ENCODE measurements around the gene TNPO3.
A peak's percentile ranks its signal among the peaks of the same experiment; 100 is the strongest.

Gene TNPO3

GRCh38 chr7:129054438-129055293 lies at the start of gene TNPO3:
TNPO3 (minus strand) TSS chr7:129055111; CDS start chr7:129054770, 341 bp downstream.
- peak within 1 kb of the TSS; percentile 79 for H3K4me3 ChIP-seq (ENCODE audit: severe bottlenecking)
- H3K4me1 ChIP-seq (ENCODE audit: insufficient read depth, poor library complexity, severe bottlenecking) = peaks cover 9% of the 10 kb centered on the region
- TF ChIP-seq CTCF (IDR thresholded peaks at IDR 0.05; ENCODE audit: poor library complexity, severe bottlenecking) = no peak
- peak; percentile 87 for ATAC-seq (ENCODE audit: low read depth)
- DNase-seq (ENCODE audit: low spot score) = peak; percentile 93
- peak within 1 kb of the TSS; percentile 84 for H3K27ac ChIP-seq (ENCODE audit: poor library complexity, severe bottlenecking)
- no peaks in the 10 kb centered on the region for H3K9me3 ChIP-seq (ENCODE audit: severe bottlenecking)
- H3K27me3 ChIP-seq (ENCODE audit: insufficient read depth, poor library complexity, severe bottlenecking) = no peaks in the 10 kb centered on the region
- peaks cover 13% of the 10 kb centered on the region for H3K36me3 ChIP-seq (ENCODE audit: low read depth)

- Histone ChIP-seq H3K4me1 (ENCODE audit: insufficient read depth, poor library complexity, severe bottlenecking) (no peaks in the 10 kb centered on the region), H3K4me3 (ENCODE audit: severe bottlenecking) (no peak overlapping the region), H3K9me3 (ENCODE audit: severe bottlenecking) (no peaks in the 10 kb centered on the region), H3K27me3 (ENCODE audit: insufficient read depth, poor library complexity, severe bottlenecking) (no peaks in the 10 kb centered on the region), H3K36me3 (ENCODE audit: low read depth) (no peaks in the 10 kb centered on the region), H3K27ac (ENCODE audit: poor library complexity, severe bottlenecking) (no peak overlapping the region)
- no peak for TF ChIP-seq CTCF (IDR thresholded peaks at IDR 0.05; ENCODE audit: poor library complexity, severe bottlenecking)
- no peak for DNase-seq (ENCODE audit: low spot score)
- ATAC-seq (ENCODE audit: low read depth) = no peak
These were observed 48.8 kb upstream of the TNPO3 start for GRCh38 chr7:129103561-129104324.

GRCh38 chr7:129101746-129102145 lies 46.8 kb upstream of the TNPO3 start:
- no peak overlapping the region for H3K27ac ChIP-seq (ENCODE audit: poor library complexity, severe bottlenecking)
- no peak for TF ChIP-seq CTCF (IDR thresholded peaks at IDR 0.05; ENCODE audit: poor library complexity, severe bottlenecking)

GRCh38 chr7:129100827-129101166 lies 45.9 kb upstream of the TNPO3 start:
- Histone ChIP-seq H3K4me1 (ENCODE audit: insufficient read depth, poor library complexity, severe bottlenecking) (no peaks in the 10 kb centered on the region), H3K4me3 (ENCODE audit: severe bottlenecking) (no peak overlapping the region), H3K36me3 (ENCODE audit: low read depth) (no peaks in the 10 kb centered on the region), H3K9me3 (ENCODE audit: severe bottlenecking) (no peaks in the 10 kb centered on the region), H3K27ac (ENCODE audit: poor library complexity, severe bottlenecking) (no peak overlapping the region), H3K27me3 (ENCODE audit: insufficient read depth, poor library complexity, severe bottlenecking) (no peaks in the 10 kb centered on the region)
- ATAC-seq (ENCODE audit: low read depth) (no peak), DNase-seq (ENCODE audit: low spot score) (no peak)
- TF ChIP-seq CTCF (IDR thresholded peaks at IDR 0.05; ENCODE audit: poor library complexity, severe bottlenecking) = no peak

More at GRCh38 chr7:129101746-129102145, 46.8 kb upstream of the TNPO3 start:
- ATAC-seq (ENCODE audit: low read depth) (no peak), DNase-seq (ENCODE audit: low spot score) (no peak)
- Histone ChIP-seq H3K27me3 (ENCODE audit: insufficient read depth, poor library complexity, severe bottlenecking) (no peaks in the 10 kb centered on the region), H3K9me3 (ENCODE audit: severe bottlenecking) (no peaks in the 10 kb centered on the region), H3K4me1 (ENCODE audit: insufficient read depth, poor library complexity, severe bottlenecking) (no peaks in the 10 kb centered on the region), H3K36me3 (ENCODE audit: low read depth) (no peaks in the 10 kb centered on the region), H3K4me3 (ENCODE audit: severe bottlenecking) (no peak overlapping the region)
